ENCODE results near the gene ATP6V0D1. TPM values are rescaled to one million over a fixed set of nuclear protein-coding genes. Genes with fewer than 3 reads are reported as not detected.

Gene ATP6V0D1
- polyA plus RNA-seq, 1 of the 3 experiments (the other 2 are of a cell fraction): 135 TPM

DNA sequence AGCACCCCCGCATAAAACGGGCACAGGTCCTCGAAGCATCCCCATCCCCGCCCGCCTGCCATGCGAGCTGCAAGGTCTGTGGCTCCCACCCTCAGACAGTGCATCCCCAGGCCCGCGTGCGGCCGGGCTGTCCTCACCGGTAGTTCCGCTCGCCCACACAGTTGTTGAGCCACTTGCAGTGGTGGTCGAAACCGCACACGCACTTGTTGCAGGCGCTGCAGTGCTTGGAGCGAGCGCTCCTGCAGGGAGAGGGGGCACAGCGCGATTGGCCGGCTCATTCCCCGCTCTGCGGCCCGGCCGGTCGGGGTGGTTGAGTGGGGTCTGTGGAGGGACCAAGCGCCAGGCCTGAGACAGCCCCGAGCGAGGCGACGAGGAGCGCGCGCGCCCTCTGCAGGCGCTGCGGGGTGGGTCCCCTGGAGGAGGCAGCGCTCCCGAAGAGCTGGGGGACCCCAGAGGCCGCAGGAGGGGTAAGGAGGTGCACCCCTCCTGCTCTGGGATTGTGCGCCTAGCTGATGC, 81.7 kb downstream of the ATP6V0D1 start:
- H3K9me2 ChIP-seq: no peaks in the 10 kb centered on the region
- H3K27me3 ChIP-seq (ENCODE audit: insufficient read depth): no peaks in the 10 kb centered on the region
- peaks cover 5% of the 10 kb centered on the region for H3F3A ChIP-seq (replicated peaks; ENCODE audit: insufficient read depth)
- peak; percentile 60 for DNase-seq
- no peak overlapping the region for H3K9ac ChIP-seq
- H3K4me3 ChIP-seq (ENCODE audit: low read depth in 2 of 2, low read length in 1 of 2): no peak overlapping the region; a peak in 1 of 4 replicates
- peak overlapping the region in 1 of 2 experiments; percentile 76; a peak in 2 of 4 replicates for H3K27ac ChIP-seq (ENCODE audit: low read depth in 2 of 2, low read length in 1 of 2)
- H2AFZ ChIP-seq (ENCODE audit: low read depth): no peak overlapping the region
- TF ChIP-seq MEF2A (IDR thresholded peaks at IDR 0.05; ENCODE audit: borderline replicate concordance, low read depth) (no peak), RAD21 (IDR thresholded peaks at IDR 0.05; ENCODE audit: low read length) (0 out of 2 replicates have a peak, but pooled peaks have one; percentile 17), GATA2 (CRISPR knock-in tag; IDR thresholded peaks at IDR 0.05) (no peak), SIN3A (IDR thresholded peaks at IDR 0.05; ENCODE audit: borderline replicate concordance, low read depth, low read length) (no peak), SMC3 (IDR thresholded peaks at IDR 0.05; ENCODE audit: low read depth, low read length) (no peak), MXI1 (IDR thresholded peaks at IDR 0.05; ENCODE audit: low read depth, low read length) (no peak), FOXJ3 (CRISPR knock-in tag; IDR thresholded peaks at IDR 0.05) (no peak), RFX5 (IDR thresholded peaks at IDR 0.05; ENCODE audit: low read length) (no peak), FOXM1 (IDR thresholded peaks at IDR 0.05; ENCODE audit: low read depth) (no peak), EP300 (IDR thresholded peaks at IDR 0.05; ENCODE audit: borderline replicate concordance in 1 of 2, low read depth in 1 of 2, low read length in 1 of 2) (no peak), PBX3 (IDR thresholded peaks at IDR 0.05) (no peak), ELF1 (IDR thresholded peaks at IDR 0.05) (no peak)
- TF ChIP-seq, protein P1, sequence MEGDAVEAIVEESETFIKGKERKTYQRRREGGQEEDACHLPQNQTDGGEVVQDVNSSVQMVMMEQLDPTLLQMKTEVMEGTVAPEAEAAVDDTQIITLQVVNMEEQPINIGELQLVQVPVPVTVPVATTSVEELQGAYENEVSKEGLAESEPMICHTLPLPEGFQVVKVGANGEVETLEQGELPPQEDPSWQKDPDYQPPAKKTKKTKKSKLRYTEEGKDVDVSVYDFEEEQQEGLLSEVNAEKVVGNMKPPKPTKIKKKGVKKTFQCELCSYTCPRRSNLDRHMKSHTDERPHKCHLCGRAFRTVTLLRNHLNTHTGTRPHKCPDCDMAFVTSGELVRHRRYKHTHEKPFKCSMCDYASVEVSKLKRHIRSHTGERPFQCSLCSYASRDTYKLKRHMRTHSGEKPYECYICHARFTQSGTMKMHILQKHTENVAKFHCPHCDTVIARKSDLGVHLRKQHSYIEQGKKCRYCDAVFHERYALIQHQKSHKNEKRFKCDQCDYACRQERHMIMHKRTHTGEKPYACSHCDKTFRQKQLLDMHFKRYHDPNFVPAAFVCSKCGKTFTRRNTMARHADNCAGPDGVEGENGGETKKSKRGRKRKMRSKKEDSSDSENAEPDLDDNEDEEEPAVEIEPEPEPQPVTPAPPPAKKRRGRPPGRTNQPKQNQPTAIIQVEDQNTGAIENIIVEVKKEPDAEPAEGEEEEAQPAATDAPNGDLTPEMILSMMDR (IDR thresholded peaks at IDR 0.05): 0 out of 2 replicates have a peak, but pooled peaks have one; percentile 16
- TF ChIP-seq, protein P2, sequence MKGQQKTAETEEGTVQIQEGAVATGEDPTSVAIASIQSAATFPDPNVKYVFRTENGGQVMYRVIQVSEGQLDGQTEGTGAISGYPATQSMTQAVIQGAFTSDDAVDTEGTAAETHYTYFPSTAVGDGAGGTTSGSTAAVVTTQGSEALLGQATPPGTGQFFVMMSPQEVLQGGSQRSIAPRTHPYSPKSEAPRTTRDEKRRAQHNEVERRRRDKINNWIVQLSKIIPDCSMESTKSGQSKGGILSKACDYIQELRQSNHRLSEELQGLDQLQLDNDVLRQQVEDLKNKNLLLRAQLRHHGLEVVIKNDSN (IDR thresholded peaks at IDR 0.05; ENCODE audit: borderline replicate concordance, low read depth): no peak
- H3K36me3 ChIP-seq (replicated peaks in 1 of 2; ENCODE audit: control insufficient read depth in 1 of 2, insufficient read depth in 2 of 2, low read length in 1 of 2): no peaks in the 10 kb centered on the region
- peaks cover 0 to 39% of the 10 kb centered on the region in 2 experiments; a peak in 2 of 4 replicates for H3K4me1 ChIP-seq (ENCODE audit: control insufficient read depth in 1 of 2, insufficient read depth in 2 of 2, low read depth in 1 of 2, low read length in 1 of 2)
- ChIA-PET CTCF (interaction anchor here (0.8 to 1.8 kb wide), 7 partner anchors 8 to 73 kb away, joined by 3 to 6 read pairs (median 4); partner anchors contain the start of genes KCTD19, LRRC36 and ZDHHC1), POLR2A (no interaction called here)
- no peak overlapping the region for H3K4me2 ChIP-seq
- WGBS (ENCODE audit: low lambda C conversion rate): 96% methylated on average over 15 of the region's 42 CpGs
- H3K9me3 ChIP-seq: no peaks in the 10 kb centered on the region
- H3K79me2 ChIP-seq (ENCODE audit: insufficient read depth): no peaks in the 10 kb centered on the region
- H4K20me1 ChIP-seq (ENCODE audit: insufficient read depth): no peaks in the 10 kb centered on the region

All from SK-N-SH (cell line).